OCI-LY7 (cell line): Measurements from ENCODE around the gene CALN1.

ENCODE experiments used
- CTCF ChIP-seq: fragments of 200-600 bp; sonication (generic); conservative IDR thresholded peaks from 2 replicates; pipeline ENCODE4 v1.5.1; 2014; ENCODE audit warnings: mild to moderate bottlenecking, antibody characterized with exemption, low read length, moderate library complexity, mixed read lengths
- EZH2phosphoT487 ChIP-seq: fragments of 200-600 bp; sonication (generic); IDR thresholded peaks from 2 replicates; pipeline ENCODE4 v1.6.1; 2018; ENCODE audit warnings: low read depth, borderline replicate concordance, mild to moderate bottlenecking, mixed run types, antibody characterized with exemption, low read length, moderate library complexity, mixed read lengths

DNA sequence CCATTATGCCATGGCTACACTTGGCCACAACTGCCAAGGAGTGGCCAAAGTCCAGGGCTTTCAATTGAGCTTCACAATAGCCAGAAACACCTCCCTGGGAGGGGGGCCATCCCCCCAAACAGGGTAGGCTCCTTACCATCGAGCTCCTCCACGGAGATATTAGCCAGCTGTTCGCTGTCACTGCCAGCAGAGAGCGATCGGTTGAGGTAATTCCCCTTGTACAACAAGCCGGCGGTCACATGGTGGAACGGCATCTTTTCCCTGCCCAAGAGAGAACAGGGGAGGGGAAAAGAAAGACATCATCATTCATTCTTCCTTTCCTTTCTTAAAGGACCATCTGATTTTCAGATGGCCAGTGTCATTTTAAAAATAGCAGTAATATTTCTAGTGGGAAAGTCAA, 133.6 kb downstream of the CALN1 start:
- TF ChIP-seq CTCF (no peak), EZH2phosphoT487 (no peak)
